ENCODE results near the gene C11orf91. TPM values are rescaled to one million over a fixed set of nuclear protein-coding genes. Genes with fewer than 3 reads are reported as not detected.
"Not testable (repeated sequence)": the region's sequence is repeated elsewhere in the genome, so short reads cannot be mapped to it uniquely, and the experiment has no call there.

C11orf91 gene
- total RNA-seq, 4 donors from 2014 or later: not detected

DNA sequence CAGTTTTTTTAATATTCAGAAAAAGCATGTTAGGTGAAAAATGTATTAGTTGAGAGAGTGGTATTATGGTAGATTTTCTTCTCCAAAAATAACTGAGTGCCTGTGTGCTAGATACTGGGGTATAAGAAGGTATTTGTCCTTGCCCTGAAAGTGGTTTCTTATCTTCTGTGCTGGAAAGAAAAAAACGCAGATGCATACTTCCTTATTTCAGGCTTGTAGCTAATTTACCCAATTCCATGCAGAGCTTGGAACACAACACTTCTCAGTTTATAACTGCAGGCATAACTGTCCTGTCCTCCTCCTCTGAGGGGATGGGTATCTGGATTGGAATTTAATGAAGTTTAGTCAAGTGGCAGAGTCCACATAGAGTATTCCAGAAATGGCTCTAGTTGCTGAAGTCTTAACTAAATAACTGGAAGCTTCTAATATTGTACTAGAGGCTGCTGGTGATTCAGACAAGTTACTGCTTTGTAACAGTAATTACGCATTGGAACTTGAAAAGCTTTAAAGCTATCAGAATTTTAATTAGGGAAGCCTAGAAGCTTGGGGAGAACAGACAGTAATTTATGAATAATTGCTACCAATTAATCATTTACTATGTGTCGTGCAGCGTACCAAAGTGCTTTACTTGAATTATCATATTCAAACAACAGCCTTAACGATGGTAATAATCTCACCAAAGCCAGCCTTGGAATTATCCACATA lies 12.7 kb upstream of the C11orf91 start:
- Histone ChIP-seq H3K27ac (replicated peaks in 1 of 4) (no peak overlapping the region), H3K4me3 (no peak overlapping the region), H3K27me3 (no peaks in the 10 kb centered on the region), H3K36me3 (peaks cover 32 to 98% (median 79%) of the 10 kb centered on the region in 4 donors), H3K4me1 (peaks cover 33 to 63% (median 43%) of the 10 kb centered on the region in 4 donors), H3K9me3 (no peaks in the 10 kb centered on the region)
- TF ChIP-seq POLR2A (IDR thresholded peaks at IDR 0.05; ENCODE audit: low read depth): no peak
- TF ChIP-seq, protein P1, sequence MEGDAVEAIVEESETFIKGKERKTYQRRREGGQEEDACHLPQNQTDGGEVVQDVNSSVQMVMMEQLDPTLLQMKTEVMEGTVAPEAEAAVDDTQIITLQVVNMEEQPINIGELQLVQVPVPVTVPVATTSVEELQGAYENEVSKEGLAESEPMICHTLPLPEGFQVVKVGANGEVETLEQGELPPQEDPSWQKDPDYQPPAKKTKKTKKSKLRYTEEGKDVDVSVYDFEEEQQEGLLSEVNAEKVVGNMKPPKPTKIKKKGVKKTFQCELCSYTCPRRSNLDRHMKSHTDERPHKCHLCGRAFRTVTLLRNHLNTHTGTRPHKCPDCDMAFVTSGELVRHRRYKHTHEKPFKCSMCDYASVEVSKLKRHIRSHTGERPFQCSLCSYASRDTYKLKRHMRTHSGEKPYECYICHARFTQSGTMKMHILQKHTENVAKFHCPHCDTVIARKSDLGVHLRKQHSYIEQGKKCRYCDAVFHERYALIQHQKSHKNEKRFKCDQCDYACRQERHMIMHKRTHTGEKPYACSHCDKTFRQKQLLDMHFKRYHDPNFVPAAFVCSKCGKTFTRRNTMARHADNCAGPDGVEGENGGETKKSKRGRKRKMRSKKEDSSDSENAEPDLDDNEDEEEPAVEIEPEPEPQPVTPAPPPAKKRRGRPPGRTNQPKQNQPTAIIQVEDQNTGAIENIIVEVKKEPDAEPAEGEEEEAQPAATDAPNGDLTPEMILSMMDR (IDR thresholded peaks at IDR 0.05): no peak
- TF ChIP-seq EP300 (IDR thresholded peaks at IDR 0.05): no peak
- no peak for TF ChIP-seq POLR2AphosphoS5 (IDR thresholded peaks at IDR 0.05)
- intact Hi-C loops (cut with DNase I): no loop called here
- no peak for DNase-seq (ENCODE audit: extremely low spot score)
- WGBS: 78% methylated on average over 5 of the region's 5 CpGs

DNA sequence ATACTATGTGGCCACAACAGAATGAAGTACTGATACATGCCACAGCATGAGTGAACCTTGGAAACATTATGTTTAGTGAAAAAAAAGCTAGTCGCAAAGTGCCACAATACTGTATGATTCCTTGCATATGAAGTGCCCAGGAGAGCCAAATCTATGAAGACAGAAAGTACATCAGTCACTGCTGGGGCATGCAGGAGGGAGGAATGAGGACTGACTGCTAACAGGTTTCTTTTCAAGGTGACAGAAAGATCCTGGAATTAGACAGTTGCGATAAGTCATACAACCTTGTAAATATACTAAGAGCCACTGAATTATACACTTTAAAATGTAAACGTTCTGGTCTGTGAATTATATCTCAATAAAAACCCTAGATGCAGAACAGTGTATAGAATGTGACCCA lies 11.8 kb upstream of the C11orf91 start:
- TF ChIP-seq, protein P1 (IDR thresholded peaks at IDR 0.05): no peak
- TF ChIP-seq EP300 (IDR thresholded peaks at IDR 0.05) (no peak), POLR2AphosphoS5 (IDR thresholded peaks at IDR 0.05) (no peak), POLR2A (IDR thresholded peaks at IDR 0.05; ENCODE audit: low read depth) (no peak)
- Histone ChIP-seq H3K9me3 (no peaks in the 10 kb centered on the region), H3K36me3 (peaks cover 32 to 97% (median 78%) of the 10 kb centered on the region in 4 donors), H3K27ac (replicated peaks in 1 of 4) (no peak overlapping the region), H3K4me3 (no peak overlapping the region), H3K4me1 (peaks cover 36 to 67% (median 48%) of the 10 kb centered on the region in 4 donors), H3K27me3 (no peaks in the 10 kb centered on the region)
- DNase-seq (ENCODE audit: extremely low spot score): no peak
- WGBS: 84% methylated on average over 3 of the region's 3 CpGs
- intact Hi-C loops (cut with DNase I): no loop called here

DNA sequence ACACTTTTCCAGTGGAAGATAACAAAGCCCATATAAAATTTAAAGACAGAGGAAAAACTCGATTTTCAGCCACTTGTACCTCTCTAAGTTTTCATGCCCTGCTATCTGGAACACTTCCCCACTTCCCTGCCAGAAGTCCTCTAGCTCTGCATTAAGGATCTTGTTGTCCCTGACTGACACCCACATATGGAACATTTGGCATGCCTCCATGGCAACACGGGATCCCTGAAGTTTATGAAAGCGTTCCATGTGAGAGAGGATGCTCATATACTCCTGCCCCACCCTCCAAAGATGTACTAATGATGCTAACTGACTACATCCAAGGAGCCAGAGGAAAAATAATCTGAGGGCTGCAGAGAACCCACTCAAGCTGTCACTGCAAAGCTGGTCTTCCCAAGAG lies 8.8 kb upstream of the C11orf91 start:
- TF ChIP-seq, protein P1 (IDR thresholded peaks at IDR 0.05): no peak
- TF ChIP-seq EP300 (IDR thresholded peaks at IDR 0.05): no peak
- Histone ChIP-seq H3K27ac (replicated peaks in 1 of 4) (no peak overlapping the region), H3K27me3 (no peaks in the 10 kb centered on the region), H3K4me3 (no peak overlapping the region), H3K9me3 (no peaks in the 10 kb centered on the region), H3K4me1 (peaks cover 39 to 65% (median 49%) of the 10 kb centered on the region in 4 donors), H3K36me3 (peaks cover 29 to 94% (median 70%) of the 10 kb centered on the region in 4 donors)
- DNase-seq (ENCODE audit: extremely low spot score): no peak
- WGBS: 45% methylated on average over 3 of the region's 3 CpGs
- intact Hi-C loops (cut with DNase I): no loop called here

DNA sequence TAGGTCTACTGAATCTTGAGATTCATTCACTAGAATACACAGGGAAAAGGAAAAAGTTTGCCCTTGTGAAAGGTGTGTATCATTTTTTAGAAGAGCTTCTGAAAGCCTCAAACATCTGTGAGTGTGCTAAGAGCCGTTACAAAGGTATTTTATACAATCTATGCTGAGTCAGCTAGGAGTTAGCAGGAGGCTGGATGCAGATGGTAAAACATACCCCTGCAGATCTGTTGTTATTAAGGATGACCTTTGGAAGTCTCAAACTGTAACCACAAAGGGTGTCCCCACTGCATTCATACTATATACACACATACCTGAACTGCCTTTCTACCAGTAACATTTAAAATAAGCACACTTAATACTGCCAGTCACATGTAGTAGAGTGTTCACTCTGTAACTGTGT lies 8.4 kb upstream of the C11orf91 start:
- TF ChIP-seq, protein P1 (IDR thresholded peaks at IDR 0.05): no peak
- TF ChIP-seq EP300 (IDR thresholded peaks at IDR 0.05): no peak
- Histone ChIP-seq H3K27me3 (no peaks in the 10 kb centered on the region), H3K4me1 (peaks cover 42 to 69% (median 54%) of the 10 kb centered on the region in 4 donors), H3K4me3 (no peak overlapping the region), H3K27ac (replicated peaks in 1 of 4) (no peak overlapping the region), H3K9me3 (no peaks in the 10 kb centered on the region), H3K36me3 (peaks cover 29 to 91% (median 68%) of the 10 kb centered on the region in 4 donors)
- intact Hi-C loops (cut with DNase I): no loop called here
- WGBS: 83% methylated on average over 1 of the region's 1 CpG
- DNase-seq (ENCODE audit: extremely low spot score): no peak

DNA sequence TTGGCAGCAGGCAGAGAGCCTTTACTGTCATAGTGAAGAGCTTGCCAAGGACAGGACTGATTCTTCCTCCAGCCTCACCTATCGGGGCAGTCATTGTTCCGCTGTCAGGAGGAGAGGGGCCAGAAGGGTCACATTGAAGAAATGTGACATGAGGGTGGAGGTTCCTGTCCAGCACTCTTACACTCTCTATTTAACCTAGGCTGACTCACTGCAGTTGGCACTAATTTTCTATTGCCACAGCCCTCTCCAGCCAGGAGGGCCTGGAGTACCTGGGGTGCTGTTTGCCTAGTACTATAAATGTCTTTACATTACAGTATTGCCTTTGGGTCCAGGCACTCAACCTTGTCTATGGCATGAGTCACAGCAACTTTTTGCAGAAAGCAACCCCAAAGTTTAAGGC lies 7.2 kb upstream of the C11orf91 start:
- Histone ChIP-seq H3K4me1 (peaks cover 53 to 72% (median 63%) of the 10 kb centered on the region in 4 donors), H3K27ac (replicated peaks in 1 of 4) (peak overlapping the region in 2 of 4 donors; percentile 45 to 79), H3K36me3 (peaks cover 29 to 80% (median 57%) of the 10 kb centered on the region in 4 donors)
- H3K27me3 ChIP-seq; H3K9me3 ChIP-seq; DNase-seq (ENCODE audit: extremely low spot score); H3K4me3 ChIP-seq; intact Hi-C loops (cut with DNase I): not testable (repeated sequence)
- 100% methylated on average over 1 of the region's 2 CpGs for WGBS
- peak; percentile 14 to 27 for TF ChIP-seq POLR2AphosphoS5 (IDR thresholded peaks at IDR 0.05)

Measured in esophagus muscularis mucosa (tissue), 4 donors.